Chondrocyte (in vitro differentiated cells): Measurements from ENCODE around the gene EHMT2. TPM values are rescaled to one million over a fixed set of nuclear protein-coding genes. Genes with fewer than 3 reads are reported as not detected.
A peak's percentile ranks its signal among the peaks of the same experiment; 100 is the strongest.
"Not testable (repeated sequence)": the region's sequence is repeated elsewhere in the genome, so short reads cannot be mapped to it uniquely, and the experiment has no call there.

Experiments
- DNase-seq: peaks from one replicate; pipeline ENCODE4 v3.0.0; 2021; ENCODE audit warnings: mixed read lengths, low spot score
- H3K27ac Mint-ChIP-seq: one replicate; pipeline ENCODE4 v1.8.0; 2021; ENCODE audit warnings: mild to moderate bottlenecking, moderate library complexity, mixed read lengths; ENCODE audit not compliant: unreplicated experiment
- H3K27me3 Mint-ChIP-seq: 2 replicates; pipeline ENCODE4 v1.8.0; 2021; ENCODE audit warnings: low read depth, mixed read lengths
- H3K36me3 Mint-ChIP-seq: 2 replicates; pipeline ENCODE4 v1.8.0; 2021; ENCODE audit warnings: low read depth, mixed read lengths
- H3K4me1 Mint-ChIP-seq: 2 replicates; pipeline ENCODE4 v1.8.0; 2021; ENCODE audit warnings: low read depth, mild to moderate bottlenecking, mixed read lengths
- H3K4me3 Mint-ChIP-seq: one replicate; pipeline ENCODE4 v1.8.0; 2021; ENCODE audit warnings: mild to moderate bottlenecking, moderate library complexity, mixed read lengths; ENCODE audit not compliant: unreplicated experiment
- H3K9me3 Mint-ChIP-seq: 2 replicates; pipeline ENCODE4 v1.8.0; 2021; ENCODE audit warnings: low read depth, mixed read lengths
- total RNA-seq: library from RNA; stranded (reverse); gene quantifications from 3 replicates; pipeline ENCODE4 v1.2.1, GENCODE V29; 2021
- TF ChIP-seq, protein P1 (sequence below): fragments of 200-600 bp; sonication (generic); IDR thresholded peaks from 2 replicates; pipeline ENCODE4 v1.5.0; 2021; ENCODE audit warnings: antibody characterized with exemption, mild to moderate bottlenecking, moderate library complexity

EHMT2 gene
- total RNA-seq, 1 donor from 2014 or later, result 37.7 TPM

- Mint-ChIP-seq H3K36me3 (no peaks in the 10 kb centered on the region), H3K27me3 (no peaks in the 10 kb centered on the region), H3K4me1 (peaks cover 5% of the 10 kb centered on the region), H3K27ac (no peak overlapping the region), H3K9me3 (no peaks in the 10 kb centered on the region), H3K4me3 (no peak overlapping the region)
- TF ChIP-seq, protein P1, sequence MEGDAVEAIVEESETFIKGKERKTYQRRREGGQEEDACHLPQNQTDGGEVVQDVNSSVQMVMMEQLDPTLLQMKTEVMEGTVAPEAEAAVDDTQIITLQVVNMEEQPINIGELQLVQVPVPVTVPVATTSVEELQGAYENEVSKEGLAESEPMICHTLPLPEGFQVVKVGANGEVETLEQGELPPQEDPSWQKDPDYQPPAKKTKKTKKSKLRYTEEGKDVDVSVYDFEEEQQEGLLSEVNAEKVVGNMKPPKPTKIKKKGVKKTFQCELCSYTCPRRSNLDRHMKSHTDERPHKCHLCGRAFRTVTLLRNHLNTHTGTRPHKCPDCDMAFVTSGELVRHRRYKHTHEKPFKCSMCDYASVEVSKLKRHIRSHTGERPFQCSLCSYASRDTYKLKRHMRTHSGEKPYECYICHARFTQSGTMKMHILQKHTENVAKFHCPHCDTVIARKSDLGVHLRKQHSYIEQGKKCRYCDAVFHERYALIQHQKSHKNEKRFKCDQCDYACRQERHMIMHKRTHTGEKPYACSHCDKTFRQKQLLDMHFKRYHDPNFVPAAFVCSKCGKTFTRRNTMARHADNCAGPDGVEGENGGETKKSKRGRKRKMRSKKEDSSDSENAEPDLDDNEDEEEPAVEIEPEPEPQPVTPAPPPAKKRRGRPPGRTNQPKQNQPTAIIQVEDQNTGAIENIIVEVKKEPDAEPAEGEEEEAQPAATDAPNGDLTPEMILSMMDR, result no peak
- no peak for DNase-seq
Measured at GRCh38 chr6:31869343-31869742, 28.2 kb downstream of the EHMT2 start.

DNA sequence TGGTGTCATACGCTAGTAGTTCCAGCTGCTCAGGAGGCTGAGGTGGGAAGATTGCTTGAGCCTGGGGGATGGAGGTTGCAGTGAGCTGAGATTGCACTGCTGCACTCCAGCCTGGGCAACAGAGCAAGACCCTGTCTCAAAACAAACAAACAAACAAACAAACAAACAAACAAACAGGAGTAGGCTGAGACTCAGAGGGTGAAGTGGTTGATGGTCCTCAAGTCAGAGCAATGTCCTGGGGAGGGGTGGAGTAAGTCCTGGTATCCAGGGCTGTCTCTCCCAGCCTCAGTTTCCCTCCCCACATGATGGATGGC is 28.9 kb downstream of the EHMT2 start:
- H3K27ac Mint-ChIP-seq, H3K9me3 Mint-ChIP-seq, H3K4me3 Mint-ChIP-seq, H3K27me3 Mint-ChIP-seq, H3K4me1 Mint-ChIP-seq, DNase-seq, H3K36me3 Mint-ChIP-seq: not testable (repeated sequence)

GRCh38 chr6:31865205-31866118 is 32.0 kb downstream of the EHMT2 start:
- no peak overlapping the region for H3K4me3 Mint-ChIP-seq
- DNase-seq, result no peak
- H3K4me1 Mint-ChIP-seq, result peaks cover 20% of the 10 kb centered on the region
- TF ChIP-seq, protein P1, result no peak
- no peaks in the 10 kb centered on the region for H3K36me3 Mint-ChIP-seq
- no peaks in the 10 kb centered on the region for H3K9me3 Mint-ChIP-seq
- no peaks in the 10 kb centered on the region for H3K27me3 Mint-ChIP-seq
- H3K27ac Mint-ChIP-seq, result no peak overlapping the region

GRCh38 chr6:31864818-31865204 is 32.7 kb downstream of the EHMT2 start:
- Mint-ChIP-seq H3K27me3 (no peaks in the 10 kb centered on the region), H3K36me3 (peaks cover 4% of the 10 kb centered on the region), H3K9me3 (no peaks in the 10 kb centered on the region), H3K27ac (no peak overlapping the region), H3K4me3 (no peak overlapping the region), H3K4me1 (peaks cover 20% of the 10 kb centered on the region)
- DNase-seq, result no peak
- TF ChIP-seq, protein P1, result no peak

DNA sequence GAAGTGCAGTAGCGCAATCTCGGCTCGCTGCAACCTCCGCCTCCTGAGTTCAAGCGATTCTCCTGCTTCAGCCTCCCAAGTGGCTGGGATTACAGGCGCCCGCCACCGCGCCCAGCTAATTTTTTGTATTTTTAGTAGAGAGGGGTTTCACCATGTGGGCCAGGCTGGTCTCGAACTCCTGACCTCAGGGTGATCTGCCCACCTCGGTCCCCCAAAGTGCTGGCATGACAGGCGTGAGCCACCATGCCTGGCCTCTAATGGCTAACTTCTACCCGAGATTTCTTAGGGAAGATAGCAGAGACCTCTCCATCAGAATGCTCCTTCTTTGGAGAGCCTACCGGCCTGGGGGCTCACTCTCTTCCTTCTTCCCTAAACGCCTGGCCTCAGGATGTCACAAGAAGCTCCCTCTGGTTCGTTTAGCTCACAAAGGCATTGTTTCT is 33.4 kb downstream of the EHMT2 start:
- Mint-ChIP-seq H3K4me3 (peak overlapping the region; percentile 96), H3K27ac (peak overlapping the region; percentile 98), H3K4me1 (peaks cover 20% of the 10 kb centered on the region)
- DNase-seq, H3K9me3 Mint-ChIP-seq, H3K27me3 Mint-ChIP-seq, H3K36me3 Mint-ChIP-seq: not testable (repeated sequence)

- TF ChIP-seq, protein P1, result no peak
- Mint-ChIP-seq H3K9me3 (no peaks in the 10 kb centered on the region), H3K4me1 (peaks cover 20% of the 10 kb centered on the region), H3K27me3 (no peaks in the 10 kb centered on the region), H3K27ac (peak within 1 kb of the TSS; percentile 98), H3K4me3 (peak within 1 kb of the TSS; percentile 96), H3K36me3 (peaks cover 11% of the 10 kb centered on the region)
- DNase-seq, result peak; percentile 100
Measured at GRCh38 chr6:31862344-31863235, 34.9 kb downstream of the EHMT2 start, which contains the start of gene NEU1. NEU1 (minus strand) TSS chr6:31862821; CDS start chr6:31862776, 45 bp downstream.
